ENCODE measurements around the gene TTLL6. TPM values are rescaled to one million over a fixed set of nuclear protein-coding genes. Genes with fewer than 3 reads are reported as not detected.

TTLL6 gene
- total and polyA plus RNA-seq, 9 of the 15 experiments (the other 6 are each of a cell fraction or from before 2014, with no cell fraction given) = 0.05 TPM; not detected in 8

GRCh38 chr17:48830840-48831548, 14.0 kb upstream of the TTLL6 start, which contains the start of gene CALCOCO2 (continued):
- TF ChIP-seq ZNF592 (IDR thresholded peaks at IDR 0.05) (no peak), HMGN3 (IDR thresholded peaks at IDR 0.05; ENCODE audit: borderline replicate concordance, extremely low read depth, insufficient read length, low read depth, low read length) (peak; percentile 27), SRSF7 (optimal IDR thresholded peaks at IDR 0.05; ENCODE audit: low read depth, low read length) (no peak), TCF3 (CRISPR knock-in tag; IDR thresholded peaks at IDR 0.05) (0 out of 2 replicates have a peak, but pooled peaks have one; percentile 8), MGA (IDR thresholded peaks at IDR 0.05) (no peak), SMARCC2 (IDR thresholded peaks at IDR 0.05; ENCODE audit: low read depth) (0 out of 2 replicates have a peak, but pooled peaks have one; percentile 50), TAF15 (IDR thresholded peaks at IDR 0.05; ENCODE audit: low read depth, low read length) (no peak), MLX (CRISPR knock-in tag; conservative IDR thresholded peaks at IDR 0.05) (no peak), ELF4 (CRISPR knock-in tag; IDR thresholded peaks at IDR 0.05) (no peak), HNRNPLL (IDR thresholded peaks at IDR 0.05; ENCODE audit: low read depth, low read length, poor library complexity, severe bottlenecking) (no peak)
